ENCODE results near the gene C1orf159.
"Not testable (repeated sequence)": the region's sequence is repeated elsewhere in the genome, so short reads cannot be mapped to it uniquely, and the experiment has no call there.

Gene C1orf159

DNA sequence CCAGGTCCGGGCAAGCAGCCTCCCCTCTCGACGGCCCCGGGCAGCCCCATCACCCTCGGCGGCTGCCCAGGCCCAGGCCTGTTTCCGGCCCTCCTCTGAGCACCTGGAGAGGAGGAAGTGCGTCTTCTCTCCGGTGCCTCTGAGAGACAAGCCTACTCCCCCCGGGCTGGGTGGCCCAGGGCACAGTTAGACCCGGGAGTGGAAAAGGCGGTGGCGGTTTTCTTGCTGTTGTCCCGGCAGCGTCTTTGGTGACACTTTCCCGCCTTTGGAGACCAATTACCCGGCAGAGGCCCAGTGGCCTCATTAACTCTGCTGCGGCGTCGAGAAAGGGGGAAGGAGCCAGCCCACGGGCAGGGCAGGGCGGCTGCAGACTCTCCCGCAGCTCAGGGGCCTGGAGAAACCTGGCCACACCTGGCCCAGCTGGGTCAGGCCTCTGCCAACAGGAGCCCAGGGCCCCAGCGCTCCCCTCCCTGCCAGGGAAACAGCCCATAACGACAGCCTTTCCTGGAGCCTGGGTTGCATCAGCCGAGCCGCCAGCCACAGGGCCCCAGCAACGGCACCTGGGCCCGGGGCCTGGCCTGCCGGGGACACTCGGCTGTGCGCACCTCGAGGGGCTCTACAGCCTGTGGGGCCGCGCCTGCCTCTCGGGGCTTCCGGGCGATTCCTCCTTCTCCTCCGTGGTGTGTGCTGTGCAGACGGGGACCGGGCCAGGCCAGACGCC lies 28.4 kb upstream of the C1orf159 start:
- H3K4me3 ChIP-seq = no peak overlapping the region
- intact Hi-C loops (cut with DNase I; ENCODE audit: low total_unique reads) = loop anchor here (5.0 kb wide), 1 partner anchor 38 kb away; no protein-coding TSS in a partner anchor
- TF ChIP-seq CTCF (IDR thresholded peaks at IDR 0.05) = no peak

DNA sequence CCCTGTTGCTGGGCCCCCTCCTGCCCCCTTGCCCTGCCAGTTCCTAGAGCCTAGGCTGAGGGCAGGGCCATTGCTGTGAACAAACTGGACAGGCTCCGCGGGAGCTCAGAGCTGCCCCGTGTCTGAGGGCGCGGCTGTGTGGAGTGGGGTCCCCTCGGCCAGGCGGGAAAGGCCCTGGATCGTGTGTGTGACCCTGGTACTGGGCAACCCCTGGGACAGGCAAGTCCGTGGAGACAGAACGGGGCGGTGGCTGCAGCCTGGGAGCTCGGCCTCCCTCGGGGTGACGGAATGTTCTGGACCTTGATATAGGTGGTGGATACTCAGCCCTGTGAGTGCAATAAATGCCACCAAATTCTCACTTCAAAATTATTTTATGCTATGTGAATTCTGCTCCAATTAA lies 27.7 kb upstream of the C1orf159 start:
- H3K9me3 ChIP-seq = no peaks in the 10 kb centered on the region
- H3K27me3 ChIP-seq = peaks cover 0 to 64% of the 10 kb centered on the region in 2 donors
- no peak overlapping the region for H3K27ac ChIP-seq
- H3K4me3 ChIP-seq = no peak overlapping the region
- no peak for TF ChIP-seq CTCF (IDR thresholded peaks at IDR 0.05)
- no peaks in the 10 kb centered on the region for H3K4me1 ChIP-seq
- no peak for DNase-seq
- H3K36me3 ChIP-seq = no peaks in the 10 kb centered on the region
- intact Hi-C loops (cut with DNase I; ENCODE audit: low total_unique reads) = loop anchor here (5.0 kb wide), 1 partner anchor 39 kb away; no protein-coding TSS in a partner anchor

More for the DNA sequence above, 28.4 kb upstream of the C1orf159 start:
- no peak for DNase-seq
- Histone ChIP-seq H3K9me3 (no peaks in the 10 kb centered on the region), H3K4me1 (no peaks in the 10 kb centered on the region), H3K27ac (no peak overlapping the region), H3K27me3 (peaks cover 0 to 62% of the 10 kb centered on the region in 2 donors), H3K36me3 (no peaks in the 10 kb centered on the region)

GRCh38 chr1:1142844-1143243 lies 27.0 kb upstream of the C1orf159 start:
- DNase-seq = no peak
- Histone ChIP-seq H3K9me3 (no peaks in the 10 kb centered on the region), H3K27me3 (peaks cover 0 to 67% of the 10 kb centered on the region in 2 donors), H3K27ac (no peak overlapping the region), H3K4me3 (no peak overlapping the region), H3K36me3 (no peaks in the 10 kb centered on the region), H3K4me1 (no peaks in the 10 kb centered on the region)
- intact Hi-C loops (cut with DNase I; ENCODE audit: low total_unique reads) = loop anchor here (5.0 kb wide), 1 partner anchor 39 kb away; no protein-coding TSS in a partner anchor
- TF ChIP-seq CTCF (IDR thresholded peaks at IDR 0.05) = no peak

DNA sequence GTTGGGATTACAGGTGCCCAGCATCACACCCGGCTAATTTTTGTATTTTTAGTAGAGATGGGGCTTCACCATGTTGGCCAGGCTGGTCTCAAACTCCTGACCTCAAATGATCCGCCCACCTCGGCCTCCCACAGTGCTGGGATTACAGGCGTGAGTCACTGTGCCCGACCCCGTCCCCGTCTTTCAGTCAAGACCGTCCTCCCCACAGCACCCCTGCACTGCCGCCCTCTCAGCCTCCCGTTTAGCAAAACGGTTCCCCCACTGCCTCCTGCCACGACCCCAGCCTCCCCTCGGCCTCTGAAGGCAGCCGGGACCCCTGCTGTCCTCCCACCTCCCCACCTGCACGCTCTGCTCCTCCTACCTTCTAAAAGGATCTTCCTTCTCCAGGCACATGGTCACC lies 26.5 kb upstream of the C1orf159 start:
- peaks cover 0 to 70% of the 10 kb centered on the region in 2 donors for H3K27me3 ChIP-seq
- intact Hi-C loops (cut with DNase I; ENCODE audit: low total_unique reads) = loop anchor here (5.0 kb wide), 1 partner anchor 40 kb away; no protein-coding TSS in a partner anchor
- not testable (repeated sequence) for H3K4me3 ChIP-seq, DNase-seq, H3K27ac ChIP-seq, H3K36me3 ChIP-seq, H3K9me3 ChIP-seq, H3K4me1 ChIP-seq

- intact Hi-C loops (cut with DNase I; ENCODE audit: low total_unique reads) = loop anchor here (5.0 kb wide), 1 partner anchor 40 kb away; no protein-coding TSS in a partner anchor
- H3K36me3 ChIP-seq = no peaks in the 10 kb centered on the region
- H3K27ac ChIP-seq = no peak overlapping the region
- no peak overlapping the region for H3K4me3 ChIP-seq
- TF ChIP-seq CTCF (IDR thresholded peaks at IDR 0.05) = no peak
- H3K9me3 ChIP-seq = no peaks in the 10 kb centered on the region
- DNase-seq = no peak
- no peaks in the 10 kb centered on the region for H3K4me1 ChIP-seq
- peaks cover 0 to 73% of the 10 kb centered on the region in 2 donors for H3K27me3 ChIP-seq
These were observed 26.0 kb upstream of the C1orf159 start for GRCh38 chr1:1141911-1142250.

DNA sequence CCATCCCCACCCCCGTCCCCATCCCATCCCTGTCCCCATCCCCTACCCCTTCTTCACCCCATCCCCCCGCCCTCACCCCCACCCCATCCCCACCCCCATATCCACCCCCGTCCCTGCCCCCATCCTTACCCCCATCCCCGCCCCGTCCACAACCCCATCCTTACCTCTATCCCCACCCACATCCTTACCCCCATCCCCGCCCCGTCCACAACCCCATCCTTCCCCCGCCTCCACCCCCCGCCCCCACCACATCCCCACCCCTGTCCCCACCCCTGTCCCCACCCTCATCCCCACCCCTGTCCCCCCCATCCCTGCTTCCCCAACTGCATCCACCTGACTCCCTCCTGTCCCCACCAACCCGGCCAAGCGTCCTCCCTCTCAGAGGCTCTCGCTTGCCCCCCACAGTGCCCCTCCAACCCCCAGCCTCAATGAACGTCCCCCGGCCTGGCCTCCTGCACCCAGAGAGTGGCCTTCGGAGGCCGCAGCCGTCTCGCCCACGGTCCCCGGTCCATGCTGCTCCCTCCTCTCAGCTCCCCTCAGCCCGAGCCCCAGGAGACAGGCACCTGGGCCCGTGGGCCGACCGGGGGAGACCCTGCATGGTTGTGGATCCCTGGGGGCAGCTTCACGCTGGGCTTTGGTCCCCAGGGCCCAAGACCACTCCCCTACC lies 25.5 kb upstream of the C1orf159 start:
- H3K4me3 ChIP-seq = no peak overlapping the region
- no peaks in the 10 kb centered on the region for H3K9me3 ChIP-seq
- no peak for TF ChIP-seq CTCF (IDR thresholded peaks at IDR 0.05)
- no peaks in the 10 kb centered on the region for H3K4me1 ChIP-seq
- no peaks in the 10 kb centered on the region for H3K36me3 ChIP-seq
- intact Hi-C loops (cut with DNase I; ENCODE audit: low total_unique reads) = loop anchor here (5.0 kb wide), 1 partner anchor 41 kb away; no protein-coding TSS in a partner anchor
- H3K27ac ChIP-seq = no peak overlapping the region
- peaks cover 0 to 73% of the 10 kb centered on the region in 2 donors for H3K27me3 ChIP-seq
- DNase-seq = no peak

All from tibial artery (tissue), 4 donors.